Dermis microvascular lymphatic vessel endothelial cell (primary cell): ENCODE data around the gene UCK2. TPM values are rescaled to one million over a fixed set of nuclear protein-coding genes. Genes with fewer than 3 reads are reported as not detected.

Source experiments
- DNase-seq, 2 donors: peaks; one replicate each; pipeline versions ENCODE4 v3.0.0 to v3.0.0-alpha.2; 2010; ENCODE audit warnings: low read depth in 2 of 2
- total RNA-seq: library from RNA; depleted of rRNA; stranded (reverse); fragments of >200 nt; gene quantifications from 2 replicates; pipeline ENCODE4 v1.2.1, GENCODE V29; 2014

Gene UCK2
- total RNA-seq, 1 donor from 2014 or later: 67.4 TPM

GRCh38 chr1:165834229-165834628 is 6.8 kb downstream of the UCK2 start:
- DNase-seq: no peak

- no peak for DNase-seq
Observed at GRCh38 chr1:165834881-165835280, 7.5 kb downstream of the UCK2 start.

GRCh38 chr1:165836664-165837482 is 9.5 kb downstream of the UCK2 start:
- no peak for DNase-seq

- DNase-seq: peak; percentile 36 to 66
Observed at GRCh38 chr1:165837838-165838364, 10.5 kb downstream of the UCK2 start.

- DNase-seq: no peak
Observed at GRCh38 chr1:165840423-165840822, 13.0 kb downstream of the UCK2 start.

GRCh38 chr1:165841582-165842017 is 14.2 kb downstream of the UCK2 start:
- peak in 1 of 2 donors; percentile 66 for DNase-seq

GRCh38 chr1:165842023-165842670 is 14.7 kb downstream of the UCK2 start:
- no peak for DNase-seq

GRCh38 chr1:165842671-165843129 is 15.3 kb downstream of the UCK2 start:
- peak in 1 of 2 donors; percentile 48 for DNase-seq

- DNase-seq: peak in 1 of 2 donors; percentile 18
Observed at GRCh38 chr1:165843304-165843703, 15.9 kb downstream of the UCK2 start.

GRCh38 chr1:165844114-165844798 is 16.8 kb downstream of the UCK2 start:
- no peak for DNase-seq

- no peak for DNase-seq
Observed at GRCh38 chr1:165844933-165845332, 17.5 kb downstream of the UCK2 start.

- no peak for DNase-seq
Observed at GRCh38 chr1:165845569-165845968, 18.2 kb downstream of the UCK2 start.

- DNase-seq: no peak
Observed at GRCh38 chr1:165845992-165846748, 18.8 kb downstream of the UCK2 start.

- no peak for DNase-seq
Observed at GRCh38 chr1:165847486-165847885, 20.1 kb downstream of the UCK2 start.

- DNase-seq: no peak
Observed at GRCh38 chr1:165849353-165850133, 22.1 kb downstream of the UCK2 start.

- DNase-seq: no peak
Observed at GRCh38 chr1:165851034-165851658, 23.7 kb downstream of the UCK2 start.

- DNase-seq: no peak
Observed at GRCh38 chr1:165852871-165853270, 25.5 kb downstream of the UCK2 start.

- DNase-seq: no peak
Observed at GRCh38 chr1:165853528-165854075, 26.2 kb downstream of the UCK2 start.

- peak in 1 of 2 donors; percentile 30 for DNase-seq
Observed at GRCh38 chr1:165854101-165854845, 26.9 kb downstream of the UCK2 start.
